ENCODE results near the gene CLDN4.
"Not testable (repeated sequence)": the region's sequence is repeated elsewhere in the genome, so short reads cannot be mapped to it uniquely, and the experiment has no call there.

CLDN4 gene, protein sequence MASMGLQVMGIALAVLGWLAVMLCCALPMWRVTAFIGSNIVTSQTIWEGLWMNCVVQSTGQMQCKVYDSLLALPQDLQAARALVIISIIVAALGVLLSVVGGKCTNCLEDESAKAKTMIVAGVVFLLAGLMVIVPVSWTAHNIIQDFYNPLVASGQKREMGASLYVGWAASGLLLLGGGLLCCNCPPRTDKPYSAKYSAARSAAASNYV

DNA sequence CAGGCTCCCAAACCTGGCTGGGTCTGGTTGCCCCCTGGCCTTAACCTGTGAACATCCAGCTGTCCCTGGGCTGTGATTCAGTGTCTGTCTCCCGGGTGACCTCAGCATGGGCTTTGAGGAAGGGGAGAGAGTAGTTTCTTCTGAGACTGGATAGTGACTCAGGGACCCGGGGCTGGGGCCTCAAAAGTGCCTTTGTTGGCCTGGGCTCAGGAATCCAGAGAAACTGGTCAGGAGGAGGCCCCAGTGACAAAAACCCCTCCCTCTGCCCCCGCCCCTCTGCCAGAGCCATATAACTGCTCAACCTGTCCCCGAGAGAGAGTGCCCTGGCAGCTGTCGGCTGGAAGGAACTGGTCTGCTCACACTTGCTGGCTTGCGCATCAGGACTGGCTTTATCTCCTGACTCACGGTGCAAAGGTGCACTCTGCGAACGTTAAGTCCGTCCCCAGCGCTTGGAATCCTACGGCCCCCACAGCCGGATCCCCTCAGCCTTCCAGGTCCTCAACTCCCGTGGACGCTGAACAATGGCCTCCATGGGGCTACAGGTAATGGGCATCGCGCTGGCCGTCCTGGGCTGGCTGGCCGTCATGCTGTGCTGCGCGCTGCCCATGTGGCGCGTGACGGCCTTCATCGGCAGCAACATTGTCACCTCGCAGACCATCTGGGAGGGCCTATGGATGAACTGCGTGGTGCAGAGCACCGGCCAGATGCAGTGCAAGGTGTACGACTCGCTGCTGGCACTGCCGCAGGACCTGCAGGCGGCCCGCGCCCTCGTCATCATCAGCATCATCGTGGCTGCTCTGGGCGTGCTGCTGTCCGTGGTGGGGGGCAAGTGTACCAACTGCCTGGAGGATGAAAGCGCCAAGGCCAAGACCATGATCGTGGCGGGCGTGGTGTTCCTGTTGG lies at the start of gene CLDN4:
CLDN4 (plus strand) TSS at position 316 of the 903 bp plus-strand sequence; CDS start at position 522, 206 bp downstream.
- no peak for DNase-seq (ENCODE audit: low read depth)

GRCh38 chr7:73786588-73786987 lies 44.2 kb upstream of the CLDN4 start:
- DNase-seq (ENCODE audit: low read depth) = no peak

DNA sequence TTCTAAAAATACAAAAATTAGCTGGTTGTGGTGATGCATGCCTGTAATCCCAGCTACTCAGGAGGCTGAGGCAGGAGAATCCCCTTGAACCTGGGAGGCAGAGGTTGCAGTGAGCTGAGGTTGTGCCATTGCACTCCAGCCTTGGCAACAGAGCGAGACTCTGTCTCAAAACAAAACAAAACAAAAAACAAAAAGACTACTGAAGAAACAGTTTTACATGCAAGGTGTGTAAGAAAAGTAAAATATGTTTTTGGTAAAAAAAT lies 43.1 kb upstream of the CLDN4 start:
- DNase-seq (ENCODE audit: low read depth) = not testable (repeated sequence)

DNA sequence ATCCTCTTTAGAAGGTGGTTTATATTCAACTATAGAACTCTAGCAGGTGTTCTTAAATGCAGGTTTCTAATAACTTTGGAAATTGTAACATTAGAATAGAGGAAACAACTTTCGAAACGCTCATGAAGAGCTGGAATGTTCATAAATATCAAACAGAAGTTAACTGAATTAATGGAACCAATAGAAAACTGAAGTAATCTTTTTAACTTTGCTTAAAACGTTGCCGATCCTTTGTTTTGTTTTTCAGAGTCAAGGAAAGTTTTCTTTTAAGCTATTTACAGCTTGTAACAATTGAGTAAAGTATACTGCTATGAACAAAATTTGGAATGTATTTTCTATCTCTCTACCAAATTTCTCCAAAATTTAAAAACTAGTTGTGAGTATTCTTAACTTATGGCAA lies 41.7 kb upstream of the CLDN4 start:
- no peak for DNase-seq (ENCODE audit: low read depth)

DNA sequence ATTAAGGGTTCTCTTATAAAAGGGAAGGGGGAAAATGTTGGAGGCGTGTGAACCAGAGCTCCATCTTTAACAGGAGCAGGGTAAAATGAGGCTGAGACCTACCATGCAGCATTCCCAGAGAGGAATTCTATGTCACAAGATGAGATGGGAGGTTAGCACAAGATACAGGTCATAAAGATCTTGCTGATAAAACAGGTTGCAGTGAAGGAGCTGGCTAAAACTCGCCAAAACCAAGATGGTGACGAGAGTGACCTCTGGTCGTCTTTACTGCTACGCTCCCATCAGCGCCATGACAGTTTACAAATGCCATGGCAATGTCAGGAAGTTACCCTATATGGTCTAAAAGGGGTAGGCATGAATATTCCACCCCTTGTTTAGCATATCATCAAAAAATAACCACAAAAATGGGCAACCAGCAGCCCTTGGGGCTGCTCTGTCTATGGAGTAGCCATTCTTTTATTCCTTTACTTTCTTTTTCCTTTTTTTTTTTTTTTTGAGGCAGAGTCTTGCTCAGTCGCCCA lies 39.6 kb upstream of the CLDN4 start:
- not testable (repeated sequence) for DNase-seq (ENCODE audit: low read depth)

GRCh38 chr7:73795188-73795587 lies 35.6 kb upstream of the CLDN4 start:
- DNase-seq (ENCODE audit: low read depth) = not testable (repeated sequence)

DNA sequence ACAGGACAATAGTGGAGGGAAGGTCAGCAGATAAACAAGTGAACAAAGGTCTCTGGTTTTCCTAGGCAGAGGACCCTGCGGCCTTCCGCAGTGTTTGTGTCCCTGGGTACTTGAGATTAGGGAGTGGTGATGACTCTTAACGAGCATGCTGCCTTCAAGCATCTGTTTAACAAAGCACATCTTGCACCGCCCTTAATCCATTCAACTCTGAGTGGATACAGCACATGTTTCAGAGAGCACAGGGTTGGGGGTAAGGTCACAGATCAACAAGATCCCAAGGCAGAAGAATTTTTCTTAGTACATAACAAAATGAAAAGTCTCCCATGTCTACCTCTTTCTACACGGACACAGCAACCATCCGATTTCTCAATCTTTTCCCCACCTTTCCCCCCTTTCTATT lies 34.1 kb upstream of the CLDN4 start:
- DNase-seq (ENCODE audit: low read depth) = not testable (repeated sequence)

DNA sequence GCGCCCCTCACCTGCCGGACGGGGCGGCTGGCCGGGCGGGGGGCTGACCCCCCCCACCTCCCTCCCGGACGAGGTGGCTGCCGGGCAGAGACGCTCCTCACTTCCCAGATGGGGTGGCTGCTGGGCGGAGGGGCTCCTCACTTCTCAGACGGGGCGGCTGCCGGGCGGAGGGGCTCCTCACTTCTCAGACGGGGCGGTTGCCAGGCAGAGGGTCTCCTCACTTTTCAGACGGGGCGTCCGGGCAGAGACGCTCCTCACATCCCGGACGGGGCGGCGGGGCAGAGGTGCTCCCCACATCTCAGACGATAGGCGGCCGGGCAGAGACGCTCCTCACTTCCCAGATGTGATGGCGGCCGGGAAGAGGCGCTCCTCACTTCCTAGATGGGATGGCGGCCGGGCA lies 33.6 kb upstream of the CLDN4 start:
- DNase-seq (ENCODE audit: low read depth) = not testable (repeated sequence)

DNA sequence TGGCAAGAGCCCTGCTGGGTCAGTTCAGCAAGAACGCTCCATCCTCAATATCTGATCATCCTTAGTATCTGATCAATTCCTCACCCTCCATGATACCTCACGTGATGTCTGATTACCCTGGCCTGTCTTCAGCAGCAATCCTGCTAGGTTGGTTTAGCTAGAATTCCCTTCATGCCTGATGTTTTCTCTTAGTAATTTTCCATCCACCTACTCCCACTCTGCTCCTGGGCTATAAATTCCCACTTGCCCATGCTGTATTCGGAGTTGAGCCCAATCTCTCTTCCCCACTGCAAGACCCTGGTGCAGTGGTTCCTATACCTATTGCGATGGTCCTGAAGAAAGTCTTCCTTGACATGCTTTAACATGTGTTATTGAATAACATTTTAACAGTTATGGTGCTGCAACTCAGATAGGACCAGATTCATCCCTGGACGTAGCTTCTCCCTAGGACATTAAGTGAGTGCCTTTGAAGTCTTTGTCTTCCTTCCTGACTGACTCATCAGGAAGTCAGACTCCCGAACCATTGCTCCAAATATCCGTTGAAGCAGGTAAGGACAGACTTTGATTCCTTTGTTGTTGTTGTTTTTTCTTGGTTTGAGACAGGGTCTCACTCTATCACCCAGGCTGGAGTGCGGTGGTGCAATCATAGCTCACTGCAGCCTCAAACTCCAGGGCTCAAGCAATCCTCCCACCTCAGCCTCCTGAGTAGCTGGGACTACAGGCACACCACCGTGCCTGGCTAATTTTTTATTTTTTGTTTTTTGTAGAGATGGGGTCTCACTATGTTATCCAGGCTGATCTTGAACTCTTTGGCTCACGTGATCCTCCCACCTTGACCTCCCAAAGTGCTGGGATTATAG lies 31.3 kb upstream of the CLDN4 start:
- no peak for DNase-seq (ENCODE audit: low read depth)

DNA sequence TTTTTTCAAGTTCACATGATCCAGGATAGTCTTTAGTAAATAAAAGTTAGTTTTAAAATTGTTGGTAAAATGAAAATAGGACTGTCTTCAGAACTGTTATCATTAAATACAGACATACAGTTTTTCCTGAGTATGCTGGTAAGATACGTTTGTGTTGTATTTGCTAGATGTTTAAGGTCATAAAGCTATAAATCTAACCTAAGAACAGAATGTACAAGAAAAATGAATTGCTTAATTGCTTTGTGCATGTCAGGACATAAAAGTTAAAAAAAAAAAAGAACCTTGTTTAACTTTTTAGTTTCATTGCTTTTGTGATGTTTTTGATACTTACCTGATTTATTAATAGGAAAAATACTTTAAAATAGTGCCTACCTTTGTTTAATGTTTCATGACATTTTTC lies 29.2 kb upstream of the CLDN4 start:
- DNase-seq (ENCODE audit: low read depth) = no peak

DNA sequence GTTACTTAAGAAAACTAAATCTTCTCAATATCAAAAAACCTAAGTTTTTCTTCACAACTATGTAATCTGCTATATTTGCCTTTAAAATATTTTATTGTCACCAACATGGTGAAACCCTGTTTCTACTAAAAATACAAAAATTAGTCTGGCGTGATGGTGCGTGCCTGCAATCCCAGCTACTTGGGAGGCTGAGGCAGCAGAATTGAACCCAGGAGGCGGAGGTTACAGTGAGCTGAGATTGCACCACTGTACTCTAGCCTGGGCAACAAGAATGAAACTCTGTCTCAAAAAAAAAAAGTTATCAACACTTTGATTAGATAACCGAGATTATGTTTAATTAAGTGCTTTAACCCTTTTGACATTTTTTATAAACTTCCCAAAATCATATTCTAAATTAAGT lies 28.3 kb upstream of the CLDN4 start:
- DNase-seq (ENCODE audit: low read depth) = no peak

DNA sequence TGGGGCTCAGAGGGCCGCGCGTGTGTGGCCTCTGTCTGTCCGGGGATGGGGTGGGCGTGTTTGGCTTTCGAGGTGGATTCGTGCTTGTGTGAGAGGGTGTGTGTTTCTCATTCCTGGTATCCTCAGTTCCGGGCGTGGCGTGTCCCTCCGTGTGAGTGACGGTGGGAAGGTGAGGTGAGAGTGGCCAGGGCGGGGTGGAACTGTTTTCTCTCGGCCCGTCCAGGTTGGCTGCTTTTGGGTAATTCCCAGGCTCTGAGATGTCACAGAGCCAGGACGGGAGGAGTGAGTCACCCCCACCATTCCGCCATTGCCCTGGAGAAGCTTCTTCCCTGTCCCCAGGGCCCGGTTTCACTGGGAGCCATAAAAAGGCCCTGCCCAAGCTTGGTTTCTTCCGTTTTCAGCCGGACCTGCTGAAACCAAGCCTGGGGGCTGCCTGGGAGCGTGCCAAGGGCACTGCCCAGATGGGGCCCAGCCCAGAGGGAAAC lies 21.3 kb upstream of the CLDN4 start:
- no peak for DNase-seq (ENCODE audit: low read depth)

GRCh38 chr7:73810998-73811360 lies 19.8 kb upstream of the CLDN4 start:
- no peak for DNase-seq (ENCODE audit: low read depth)

DNA sequence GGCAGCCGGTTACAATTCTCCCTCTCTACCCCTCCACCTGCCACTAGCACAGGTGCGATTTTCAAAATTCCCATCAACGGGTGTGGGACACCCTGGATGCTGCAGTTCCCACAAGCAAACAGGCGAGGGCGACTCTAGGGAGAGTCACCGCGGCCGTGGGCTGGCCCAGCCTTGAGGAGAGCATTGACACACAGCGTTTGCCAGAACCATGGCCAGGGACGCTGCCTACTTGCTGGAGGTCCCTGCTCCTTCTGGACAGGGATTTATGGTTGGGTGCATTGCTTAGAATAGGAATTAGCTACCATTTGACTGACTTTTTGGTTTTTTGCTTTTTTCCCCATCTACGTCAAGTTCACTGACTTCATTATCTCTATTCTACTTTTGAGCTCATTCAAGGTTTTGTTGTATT lies 19.0 kb upstream of the CLDN4 start:
- DNase-seq (ENCODE audit: low read depth) = peak; percentile 42

- no peak for DNase-seq (ENCODE audit: low read depth)
Measured at GRCh38 chr7:73812996-73813395, 17.8 kb upstream of the CLDN4 start.

- DNase-seq (ENCODE audit: low read depth) = no peak
Measured at GRCh38 chr7:73815436-73815835, 15.4 kb upstream of the CLDN4 start.

DNA sequence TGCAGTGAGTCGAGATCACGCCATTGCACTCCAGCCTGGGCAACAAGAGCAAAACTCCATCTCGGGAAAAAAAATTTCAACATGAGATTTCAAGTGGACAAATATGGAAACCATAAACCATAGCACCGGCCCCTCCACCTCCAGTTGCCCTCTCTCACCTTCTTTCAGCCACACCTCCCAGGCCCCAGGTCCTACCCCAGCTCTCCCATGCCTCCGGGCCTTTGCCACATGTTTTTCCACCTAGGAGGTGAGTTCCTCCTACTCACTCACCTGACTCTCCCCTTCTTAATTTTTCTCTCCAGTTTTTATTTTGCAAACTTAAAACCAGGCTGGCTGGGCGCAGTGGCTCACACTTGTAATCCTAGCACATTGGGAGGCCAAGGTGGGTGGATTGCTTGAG lies 13.7 kb upstream of the CLDN4 start:
- DNase-seq (ENCODE audit: low read depth) = no peak

DNA sequence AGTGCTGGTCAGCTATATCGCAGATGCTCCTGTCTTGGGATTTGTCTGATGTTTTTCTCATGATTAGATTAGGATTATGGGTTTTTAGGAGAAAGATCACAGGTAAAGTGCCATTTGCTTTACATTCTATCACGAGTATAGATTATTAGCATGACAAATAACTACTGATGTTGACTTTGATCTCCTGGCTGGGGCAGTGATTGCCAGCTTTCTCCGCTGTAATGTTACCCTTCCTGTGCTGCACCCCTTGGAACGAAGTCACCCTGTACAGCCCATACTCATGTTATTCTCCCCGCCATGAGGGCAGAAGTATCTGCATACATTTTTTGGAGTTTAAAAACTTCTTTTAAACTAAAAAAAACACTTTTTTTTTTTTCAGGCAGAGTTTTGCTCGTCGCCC lies 10.8 kb upstream of the CLDN4 start:
- DNase-seq (ENCODE audit: low read depth) = no peak

DNA sequence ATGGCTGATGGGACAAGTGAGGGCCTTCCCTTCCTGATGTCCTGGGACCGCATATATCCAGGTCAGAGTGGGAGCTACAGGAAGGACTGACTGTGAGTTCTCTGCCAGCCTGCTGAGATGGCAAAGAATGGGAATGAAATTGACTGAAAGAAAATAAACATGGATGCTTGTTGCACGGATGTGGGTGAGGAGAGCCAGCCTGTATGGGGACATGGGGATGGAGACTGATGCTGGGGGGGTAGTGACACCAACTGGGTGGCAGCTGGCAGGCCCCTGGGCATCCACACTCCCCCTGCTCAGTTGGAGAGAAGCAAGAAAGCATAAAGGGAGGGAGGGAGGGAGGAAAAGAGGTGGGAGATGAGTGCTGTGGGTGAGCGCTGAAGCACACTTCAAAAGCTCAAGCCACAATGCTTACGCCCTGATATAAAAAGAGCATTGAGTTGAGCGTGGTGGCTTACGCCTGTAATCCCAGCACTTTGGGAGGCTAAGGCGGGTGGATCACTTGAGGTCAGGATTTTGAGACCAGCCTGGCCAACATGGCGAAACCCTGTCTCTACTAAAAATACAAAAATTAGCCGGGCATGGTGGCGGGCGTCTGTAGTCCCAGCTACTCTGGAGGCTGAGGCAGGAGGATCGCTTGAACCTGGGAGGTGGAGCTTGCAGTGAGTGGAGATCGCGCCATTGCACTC lies 9.1 kb upstream of the CLDN4 start:
- DNase-seq (ENCODE audit: low read depth) = not testable (repeated sequence)

DNA sequence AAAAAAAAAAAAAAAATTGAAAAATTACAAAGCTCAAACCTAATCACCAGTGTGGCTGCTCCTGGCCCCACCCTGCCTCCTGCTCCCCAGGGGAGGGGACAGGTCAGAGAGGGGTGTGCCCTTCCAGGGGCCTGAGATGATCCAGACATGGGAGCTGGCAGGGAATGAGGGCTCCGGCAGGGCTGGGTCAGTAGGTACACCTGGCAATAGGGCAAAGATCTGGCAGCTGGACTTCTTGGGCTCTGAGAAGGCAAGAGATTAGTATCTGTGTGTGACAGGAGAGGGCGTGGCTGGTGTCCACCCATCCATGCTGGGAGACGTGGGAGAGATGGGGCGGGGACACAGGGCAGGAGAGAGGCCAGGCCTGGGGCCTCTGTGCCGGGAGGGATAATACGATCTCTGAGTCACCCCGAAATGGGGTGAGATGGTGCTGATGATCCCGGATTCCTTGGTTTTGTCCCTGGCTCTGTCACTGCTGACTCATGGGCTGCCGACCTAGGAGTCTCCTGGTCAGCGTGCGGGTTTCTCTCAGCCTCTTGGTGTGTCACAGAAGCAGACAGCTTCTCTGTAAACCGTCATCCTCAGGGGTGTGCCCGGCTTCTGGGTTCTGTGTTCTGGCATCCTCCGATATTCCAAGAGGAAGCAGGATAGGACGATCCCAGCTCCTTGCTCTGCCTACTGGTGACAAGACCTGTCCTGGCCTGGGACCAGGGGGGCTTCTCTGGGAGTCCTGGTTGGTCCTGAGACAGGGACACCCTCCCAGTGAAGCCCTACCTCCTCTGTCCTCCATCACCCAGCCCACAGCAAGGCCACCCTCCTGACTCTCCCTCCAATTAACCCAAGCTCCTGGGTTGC lies 8.2 kb upstream of the CLDN4 start:
- no peak for DNase-seq (ENCODE audit: low read depth)

DNA sequence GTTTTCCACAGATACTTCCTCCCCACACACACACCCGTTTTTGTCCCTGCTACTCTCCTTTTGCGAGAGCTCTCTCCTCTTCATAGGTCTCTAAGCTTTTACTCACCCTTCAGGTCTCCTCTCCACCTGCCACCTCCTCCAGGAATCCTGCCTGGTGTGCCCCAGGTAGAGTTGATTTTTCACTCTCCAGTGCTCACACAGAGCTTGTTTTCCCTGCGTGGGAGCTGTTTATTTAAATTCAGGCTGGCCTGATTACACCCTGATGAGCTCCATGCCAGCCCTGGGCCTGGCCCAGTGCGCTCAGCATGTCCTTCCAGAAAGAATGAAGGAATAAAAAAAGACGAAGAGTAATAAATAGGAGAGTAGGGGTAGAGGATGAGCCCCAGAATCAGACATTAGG lies 7.5 kb upstream of the CLDN4 start:
- DNase-seq (ENCODE audit: low read depth) = no peak
